AG04449 (cell line): ENCODE results near the gene TNFRSF1B.

ENCODE experiments used
- CTCF ChIA-PET: fragments of 350-600 bp; formaldehyde crosslinking; extraction: SDS; loops from one replicate; lab custom pipeline; 2021; ENCODE audit warnings: antibody characterized with exemption; lab: Yijun Ruan, JAX
- POLR2A ChIA-PET: fragments of 400-600, 350-600 bp; formaldehyde crosslinking; extraction: SDS; loops from one replicate; lab custom pipeline; 2020; ENCODE audit warnings: antibody characterized with exemption, inconsistent platforms; lab: Yijun Ruan, JAX
- DNase-seq: peaks from one replicate; pipeline ENCODE4 v3.0.0-alpha.2; 2010; ENCODE audit warnings: low read depth, low spot score
- H3K4me3 ChIP-seq: 2 replicates; pipeline ENCODE4 v1.5.1; 2011; ENCODE audit warnings: low read depth, mild to moderate bottlenecking, control low read depth, low read length
- TF ChIP-seq, protein P1 (sequence below): IDR thresholded peaks from one replicate; pipeline ENCODE4 v1.5.1; 2011; ENCODE audit warnings: mild to moderate bottlenecking, moderate library complexity, low read length, control low read depth, inconsistent platforms; ENCODE audit not compliant: insufficient read depth; ENCODE audit errors: missing control alignments

TNFRSF1B gene

DNA sequence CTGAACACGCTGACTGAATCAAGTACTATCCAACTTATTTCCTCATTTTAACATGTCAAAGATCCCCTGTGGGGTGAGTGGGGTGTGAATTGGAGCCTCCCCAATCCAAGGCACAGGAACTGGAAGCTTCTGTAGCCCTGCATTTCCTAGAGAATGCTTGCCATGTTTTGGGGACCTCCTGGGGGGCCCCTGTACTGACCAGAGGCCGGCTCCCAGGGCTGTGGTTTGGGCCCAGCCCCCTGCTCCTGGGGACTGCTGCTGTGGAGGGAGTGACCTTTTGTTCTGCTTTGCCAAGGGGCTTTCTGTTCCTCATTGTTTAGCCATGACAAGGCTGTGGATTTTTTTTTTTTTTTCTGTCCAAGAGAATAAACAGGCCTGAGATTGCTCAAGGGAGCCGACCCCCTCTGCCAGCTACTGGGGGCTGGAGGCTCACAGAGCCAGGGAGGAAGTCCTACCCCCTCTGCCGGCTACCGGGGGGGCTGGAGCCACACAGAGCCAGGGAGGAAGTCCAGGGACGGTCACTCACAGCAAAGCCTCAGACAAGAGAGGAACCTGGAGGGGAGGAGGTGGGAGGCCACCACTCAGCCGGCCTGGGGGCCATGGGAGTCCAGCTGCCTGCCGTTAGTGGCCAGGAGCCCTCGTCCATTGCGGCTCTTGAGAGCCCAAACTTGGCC, 17.4 kb downstream of the TNFRSF1B start:
- TF ChIP-seq, protein P1, sequence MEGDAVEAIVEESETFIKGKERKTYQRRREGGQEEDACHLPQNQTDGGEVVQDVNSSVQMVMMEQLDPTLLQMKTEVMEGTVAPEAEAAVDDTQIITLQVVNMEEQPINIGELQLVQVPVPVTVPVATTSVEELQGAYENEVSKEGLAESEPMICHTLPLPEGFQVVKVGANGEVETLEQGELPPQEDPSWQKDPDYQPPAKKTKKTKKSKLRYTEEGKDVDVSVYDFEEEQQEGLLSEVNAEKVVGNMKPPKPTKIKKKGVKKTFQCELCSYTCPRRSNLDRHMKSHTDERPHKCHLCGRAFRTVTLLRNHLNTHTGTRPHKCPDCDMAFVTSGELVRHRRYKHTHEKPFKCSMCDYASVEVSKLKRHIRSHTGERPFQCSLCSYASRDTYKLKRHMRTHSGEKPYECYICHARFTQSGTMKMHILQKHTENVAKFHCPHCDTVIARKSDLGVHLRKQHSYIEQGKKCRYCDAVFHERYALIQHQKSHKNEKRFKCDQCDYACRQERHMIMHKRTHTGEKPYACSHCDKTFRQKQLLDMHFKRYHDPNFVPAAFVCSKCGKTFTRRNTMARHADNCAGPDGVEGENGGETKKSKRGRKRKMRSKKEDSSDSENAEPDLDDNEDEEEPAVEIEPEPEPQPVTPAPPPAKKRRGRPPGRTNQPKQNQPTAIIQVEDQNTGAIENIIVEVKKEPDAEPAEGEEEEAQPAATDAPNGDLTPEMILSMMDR: peak; percentile 33
- H3K4me3 ChIP-seq: no peak overlapping the region
- POLR2A ChIA-PET: no interaction called here
- peak; percentile 23 for DNase-seq
- CTCF ChIA-PET: interaction anchor here (0.6 to 3.3 kb wide), 3 partner anchors 8 to 61 kb away, joined by 3 to 30 read pairs (median 3); no protein-coding TSS in a partner anchor

DNA sequence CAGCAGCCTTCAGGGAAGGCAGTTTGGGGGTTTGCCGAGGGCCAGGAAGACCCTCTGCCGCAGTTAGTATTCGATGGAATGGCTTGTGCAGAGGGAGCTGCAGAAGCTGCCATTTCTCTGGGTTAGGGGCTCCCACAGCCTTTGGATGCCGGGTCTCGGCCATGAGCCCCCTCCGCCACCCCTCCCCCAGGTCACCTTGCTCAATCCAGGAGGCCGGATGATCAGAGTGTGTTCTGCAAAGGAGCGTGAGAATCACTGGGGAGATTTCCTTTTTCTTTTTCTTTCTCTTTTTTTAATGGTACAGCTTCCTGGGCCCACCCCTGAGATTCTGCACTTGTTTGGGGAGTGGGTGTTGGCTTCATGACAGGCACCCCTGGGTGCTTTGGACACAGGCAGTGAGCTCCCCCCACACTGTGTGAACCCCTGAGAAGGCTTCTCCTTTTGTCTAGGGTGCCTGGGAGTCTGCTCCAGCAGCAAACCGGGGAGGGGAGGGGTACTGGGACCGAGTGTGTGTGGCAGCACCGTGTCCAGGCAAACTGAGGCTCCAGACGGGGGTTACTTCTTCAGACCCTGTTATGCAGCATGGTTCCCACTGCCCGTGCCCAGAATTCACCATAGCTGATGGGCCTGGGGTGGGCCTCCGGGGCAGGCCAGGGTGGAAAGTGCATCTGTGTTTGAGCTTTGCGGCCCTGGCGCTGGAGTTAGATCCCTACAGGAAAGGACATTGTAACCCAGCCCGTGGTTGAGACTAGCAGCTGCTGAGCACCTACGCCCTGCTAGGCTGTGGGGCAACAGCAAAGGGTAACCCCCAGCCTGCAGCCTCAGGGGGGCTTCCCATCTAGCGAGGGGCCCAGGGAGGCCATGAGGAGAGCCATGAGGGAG, 18.5 kb downstream of the TNFRSF1B start:
- H3K4me3 ChIP-seq: no peak overlapping the region
- CTCF ChIA-PET: interaction anchor here (0.6 to 4.9 kb wide), 4 partner anchors 11 to 60 kb away, joined by 3 to 31 read pairs (median 4); no protein-coding TSS in a partner anchor
- POLR2A ChIA-PET: no interaction called here
- no peak for DNase-seq
- TF ChIP-seq, protein P1: no peak

DNA sequence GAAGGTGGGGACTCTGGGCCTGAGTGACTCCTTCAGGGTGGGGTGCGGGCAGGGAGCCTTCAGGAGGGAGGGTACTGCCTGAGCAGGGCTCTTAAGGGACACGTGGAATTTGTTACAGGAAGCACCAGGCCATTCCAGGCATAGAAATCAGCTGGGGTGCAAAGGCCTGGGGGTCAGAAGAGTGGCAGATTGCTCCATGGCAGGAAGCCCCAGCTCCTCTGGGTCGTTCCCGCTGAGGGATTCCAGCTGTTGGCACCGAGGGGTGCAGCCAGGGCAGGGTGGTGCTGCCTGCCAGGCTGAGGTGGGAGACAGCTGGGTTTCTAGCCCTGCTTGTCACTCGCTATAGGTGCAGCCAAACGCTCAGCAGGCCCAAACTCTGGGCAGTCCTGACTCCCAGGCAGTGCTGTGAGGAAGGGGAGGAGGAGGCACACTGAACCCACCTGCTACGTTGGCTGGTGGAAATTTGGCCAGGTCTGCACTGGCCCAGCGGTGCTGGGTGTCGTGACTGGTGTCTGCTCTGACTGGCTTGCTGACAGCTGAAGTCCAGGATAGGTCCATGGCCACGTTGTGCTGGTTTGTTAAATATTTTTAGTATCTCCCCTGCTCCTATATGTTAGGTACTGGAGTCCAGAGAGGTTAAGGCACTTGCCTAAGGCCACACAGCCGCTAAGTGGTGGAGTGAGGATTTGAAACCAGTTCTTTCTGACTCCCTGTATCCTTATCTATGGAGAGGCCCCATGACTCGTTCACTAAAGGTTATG, 19.3 kb downstream of the TNFRSF1B start:
- DNase-seq: no peak
- no peak overlapping the region for H3K4me3 ChIP-seq
- POLR2A ChIA-PET: interaction anchor here (1.3 kb wide), 1 partner anchor 8 kb away, joined by 5 read pairs; no protein-coding TSS in a partner anchor
- CTCF ChIA-PET: interaction anchor here (0.9 to 4.9 kb wide), 4 partner anchors 11 to 61 kb away, joined by 3 to 31 read pairs (median 12); no protein-coding TSS in a partner anchor
- TF ChIP-seq, protein P1: no peak

DNA sequence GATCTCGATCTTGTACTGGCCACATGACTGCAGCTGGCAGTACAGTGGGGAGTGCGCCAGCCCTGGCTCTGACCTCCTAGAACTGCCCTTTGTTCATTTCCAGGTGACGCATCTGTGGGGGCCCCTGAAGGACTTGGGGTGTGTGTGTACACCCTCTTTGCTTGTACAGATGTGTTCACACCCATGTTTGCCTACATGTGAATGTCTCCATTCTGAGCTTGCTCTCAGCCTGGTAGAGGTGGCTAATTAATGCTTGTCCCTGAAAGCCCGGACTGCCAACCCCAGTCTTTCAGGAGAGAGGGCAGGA, 19.8 kb downstream of the TNFRSF1B start:
- ChIA-PET CTCF (interaction anchor here (3.3 to 4.9 kb wide), 2 partner anchors 22 to 61 kb away, joined by 18 to 31 read pairs; no protein-coding TSS in a partner anchor), POLR2A (interaction anchor here (1.3 kb wide), 1 partner anchor 9 kb away, joined by 5 read pairs; no protein-coding TSS in a partner anchor)
- DNase-seq: no peak
- TF ChIP-seq, protein P1: no peak
- no peak overlapping the region for H3K4me3 ChIP-seq

DNA sequence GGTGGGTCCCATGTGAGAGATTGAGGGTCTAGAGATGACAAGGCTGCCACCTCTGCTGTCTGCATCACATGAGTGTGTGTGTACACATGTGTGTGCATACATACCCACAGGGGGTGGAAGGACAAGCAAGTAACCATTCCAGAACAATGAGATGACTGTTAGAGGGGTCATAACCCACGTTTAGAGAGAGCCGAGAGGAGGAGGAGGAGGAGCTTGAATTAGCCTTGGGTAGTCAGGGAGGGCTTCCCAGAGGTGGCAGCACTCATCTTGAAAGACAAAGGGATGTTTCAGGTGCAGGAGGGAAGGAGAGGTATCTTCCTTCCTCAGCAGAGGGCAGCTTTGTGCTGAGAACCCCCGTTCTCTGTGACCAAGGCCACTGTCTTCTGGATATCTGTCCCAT, 21.3 kb downstream of the TNFRSF1B start:
- POLR2A ChIA-PET: no interaction called here
- CTCF ChIA-PET: interaction anchor here (0.9 to 4.9 kb wide), 4 partner anchors 21 to 73 kb away, joined by 3 to 31 read pairs (median 10); no protein-coding TSS in a partner anchor
- TF ChIP-seq, protein P1: no peak

More for the DNA sequence above, 21.3 kb downstream of the TNFRSF1B start:
- no peak overlapping the region for H3K4me3 ChIP-seq
- no peak for DNase-seq
